ENCODE results near the gene SH3TC1. TPM values are rescaled to one million over a fixed set of nuclear protein-coding genes. Genes with fewer than 3 reads are reported as not detected.

SH3TC1 gene
- total and polyA plus RNA-seq, 10 of the 15 experiments (the other 5 are each of a cell fraction or from before 2014, with no cell fraction given), result 0.19 to 47.0 (median 18.4) TPM

- no peak for TF ChIP-seq ZNF687 (IDR thresholded peaks at IDR 0.05)
- TF ChIP-seq TCF12 (IDR thresholded peaks at IDR 0.05; ENCODE audit: low read depth, low read length), result peak; percentile 43; the same call in 1 of the 2 replicates
- TF ChIP-seq PKNOX1 (IDR thresholded peaks at IDR 0.05), result peak; percentile 39; the same call in 1 of the 2 replicates
- TF ChIP-seq SREBF1 (IDR thresholded peaks at IDR 0.05; ENCODE audit: low read length), result peak; percentile 68
- no peak for TF ChIP-seq CBX5 (IDR thresholded peaks at IDR 0.05; ENCODE audit: low read depth)
- TF ChIP-seq CREM (IDR thresholded peaks at IDR 0.05; ENCODE audit: low read depth), result 0 out of 2 replicates have a peak, but pooled peaks have one; percentile 31
These were observed 40.2 kb upstream of the SH3TC1 start, which contains the start of gene ABLIM2 (continued) for GRCh38 chr4:8158710-8159536.

Data from GM12878 (cell line).